H9 (cell line): Measurements from ENCODE around the gene GRAP2. TPM values are rescaled to one million over a fixed set of nuclear protein-coding genes. Genes with fewer than 3 reads are reported as not detected.

Experiments
- DNase-seq: peaks from one replicate; pipeline ENCODE4 v3.0.0-alpha.2; 2017
- H2AFZ ChIP-seq: one replicate; pipeline ENCODE4 v1.6.1; 2013; ENCODE audit warnings: mild to moderate bottlenecking, low read length, control low read depth, moderate library complexity
- H2AK5ac ChIP-seq: 2 replicates; pipeline ENCODE4 v1.6.1; 2013; ENCODE audit warnings: low read length, control low read depth, mixed read lengths; ENCODE audit not compliant: insufficient read length
- H2BK120ac ChIP-seq: one replicate; pipeline ENCODE4 v1.6.1; 2013; ENCODE audit warnings: low read depth, mild to moderate bottlenecking, low read length, control low read depth, inconsistent platforms; ENCODE audit not compliant: poor library complexity, severe bottlenecking
- H2BK12ac ChIP-seq: 2 replicates; pipeline ENCODE4 v1.6.1; 2013; ENCODE audit warnings: low read length, control low read depth, mixed read lengths, low read depth; ENCODE audit not compliant: insufficient read length
- H2BK15ac ChIP-seq: 2 replicates; pipeline ENCODE4 v1.6.1; 2013; ENCODE audit warnings: low read depth, low read length, control low read depth
- H2BK20ac ChIP-seq: one replicate; pipeline ENCODE4 v1.6.1; 2013; ENCODE audit warnings: low read depth, mild to moderate bottlenecking, low read length, control low read depth, inconsistent platforms; ENCODE audit not compliant: poor library complexity, severe bottlenecking
- H2BK5ac ChIP-seq: 2 replicates; pipeline ENCODE4 v1.6.1; 2013; ENCODE audit warnings: low read length, control low read depth, mixed read lengths; ENCODE audit not compliant: insufficient read length
- H3K14ac ChIP-seq: 2 replicates; pipeline ENCODE4 v1.6.1; 2013; ENCODE audit warnings: low read length, control low read depth; ENCODE audit not compliant: insufficient read depth
- H3K18ac ChIP-seq: 2 replicates; pipeline ENCODE4 v1.6.1; 2013; ENCODE audit warnings: low read depth, mild to moderate bottlenecking, mixed read lengths, low read length, control low read depth; ENCODE audit not compliant: insufficient read length
- H3K23ac ChIP-seq: 2 replicates; pipeline ENCODE4 v1.6.1; 2013; ENCODE audit warnings: low read length, control low read depth, mixed read lengths, low read depth; ENCODE audit not compliant: insufficient read length
- H3K23me2 ChIP-seq: 2 replicates; pipeline ENCODE4 v1.6.1; 2013; ENCODE audit warnings: low read depth, mild to moderate bottlenecking, mixed read lengths, low read length, control low read depth; ENCODE audit not compliant: insufficient read length, poor library complexity, severe bottlenecking
- H3K27ac ChIP-seq: 2 replicates; pipeline ENCODE4 v1.5.1; 2013; ENCODE audit warnings: low read length, control low read depth, mixed read lengths, low read depth; ENCODE audit not compliant: insufficient read length
- H3K27me3 ChIP-seq: 2 replicates; pipeline ENCODE4 v1.6.1; 2013; ENCODE audit warnings: low read length, control low read depth, inconsistent platforms; ENCODE audit not compliant: insufficient read depth
- H3K4ac ChIP-seq: 2 replicates; pipeline ENCODE4 v1.6.1; 2013; ENCODE audit warnings: low read depth, mild to moderate bottlenecking, control low read depth, inconsistent platforms, low read length, moderate library complexity
- H3K4me1 ChIP-seq: 2 replicates; pipeline ENCODE4 v1.6.1; 2013; ENCODE audit warnings: low read length, control low read depth, inconsistent platforms; ENCODE audit not compliant: insufficient read depth
- H3K4me2 ChIP-seq: 2 replicates; pipeline ENCODE4 v1.6.1; 2013; ENCODE audit warnings: low read length, control low read depth, mixed read lengths; ENCODE audit not compliant: insufficient read length, insufficient read depth
- H3K56ac ChIP-seq: 2 replicates; pipeline ENCODE4 v1.6.1; 2013; ENCODE audit warnings: low read depth, mild to moderate bottlenecking, mixed read lengths, low read length, control low read depth; ENCODE audit not compliant: insufficient read length
- H3K79me1 ChIP-seq: 2 replicates; pipeline ENCODE4 v1.6.1; 2013; ENCODE audit warnings: low read depth, mild to moderate bottlenecking, moderate library complexity, low read length, control low read depth, inconsistent platforms; ENCODE audit not compliant: insufficient read depth, poor library complexity, severe bottlenecking
- H3K79me2 ChIP-seq: 2 replicates; pipeline ENCODE4 v1.6.1; 2013; ENCODE audit warnings: low read length, control low read depth, inconsistent platforms; ENCODE audit not compliant: insufficient read depth
- H3K9ac ChIP-seq: 2 replicates; pipeline ENCODE4 v1.6.1; 2013; ENCODE audit warnings: low read length, control low read depth, mixed read lengths; ENCODE audit not compliant: insufficient read length; ENCODE audit errors: extremely low read depth
- H3K9me3 ChIP-seq: one replicate; pipeline ENCODE4 v1.6.1; 2013; ENCODE audit warnings: low read depth, low read length, inconsistent platforms; ENCODE audit not compliant: control insufficient read depth
- H3T11ph ChIP-seq: one replicate; pipeline ENCODE4 v1.6.1; 2013; ENCODE audit warnings: mild to moderate bottlenecking, low read length, control low read depth, inconsistent platforms
- H4K20me1 ChIP-seq: one replicate; pipeline ENCODE4 v1.6.1; 2013; ENCODE audit not compliant: control insufficient read depth, insufficient read length, insufficient read depth
- H4K5ac ChIP-seq: 2 replicates; pipeline ENCODE4 v1.6.1; 2013; ENCODE audit warnings: low read depth, mild to moderate bottlenecking, mixed read lengths, low read length, control low read depth; ENCODE audit not compliant: insufficient read length
- H4K8ac ChIP-seq: replicated peaks from 2 replicates; pipeline ENCODE4 v1.6.1; 2013; ENCODE audit warnings: low read length, control low read depth, mixed read lengths, low read depth; ENCODE audit not compliant: insufficient read length
- H4K91ac ChIP-seq: 2 replicates; pipeline ENCODE4 v1.6.1; 2013; ENCODE audit warnings: low read depth, mild to moderate bottlenecking, moderate library complexity, mixed read lengths, low read length, control low read depth; ENCODE audit not compliant: insufficient read length
- H3K27ac Mint-ChIP-seq, 3 experiments: 2 replicates in 2 of 3; 3 replicates in 1 of 3; pipeline ENCODE4 v1.8.0; 2020 to 2021; ENCODE audit warnings: mixed read lengths in 3 of 3, mild to moderate bottlenecking in 1 of 3, moderate library complexity in 1 of 3
- H3K27me3 Mint-ChIP-seq: 2 replicates; pipeline ENCODE4 v1.8.0; 2021; ENCODE audit warnings: low read depth, mild to moderate bottlenecking, moderate library complexity, mixed read lengths
- H3K36me3 Mint-ChIP-seq, 3 experiments: 2 replicates in 2 of 3; 3 replicates in 1 of 3; pipeline ENCODE4 v1.8.0; 2020 to 2021; ENCODE audit warnings: low read depth in 3 of 3, mixed read lengths in 3 of 3; ENCODE audit not compliant: insufficient read depth in 1 of 3
- H3K4me1 Mint-ChIP-seq, 2 experiments: 2 replicates each; pipeline ENCODE4 v1.8.0; 2020; ENCODE audit warnings: mixed read lengths in 2 of 2
- H3K4me3 Mint-ChIP-seq, 2 experiments: 2 replicates in 1 of 2; 3 replicates in 1 of 2; pipeline ENCODE4 v1.8.0; 2020 to 2021; ENCODE audit warnings: mild to moderate bottlenecking in 2 of 2, mixed read lengths in 2 of 2, moderate library complexity in 1 of 2
- H3K9me3 Mint-ChIP-seq, 2 experiments: 2 replicates in 1 of 2; 3 replicates in 1 of 2; pipeline ENCODE4 v1.8.0; 2020; ENCODE audit warnings: mild to moderate bottlenecking in 2 of 2, mixed read lengths in 2 of 2, moderate library complexity in 1 of 2
- CTCF ChIP-seq: fragments of 200-600 bp; sonication (generic); conservative IDR thresholded peaks from 3 replicates; pipeline ENCODE4 v1.8.0; 2021; ENCODE audit warnings: antibody characterized with exemption, mild to moderate bottlenecking
- WGBS: extraction: QIAGEN DNeasy Blood & Tissue Kit; methylation state at CpG from one replicate; pipeline ENCODE4 v1.1.7; 2013; ENCODE audit warnings: missing lambda C conversion rate, low lambda C conversion rate, mixed read lengths; ENCODE audit not compliant: insufficient read length; ENCODE audit errors: extremely low coverage; 5-methylcytosine and 5-hydroxymethylcytosine counted together
- total RNA-seq: library from RNA; stranded (reverse); gene quantifications from 2 replicates; pipeline ENCODE4 v1.2.1, GENCODE V29; 2021

The GRAP2 gene
- total RNA-seq, 1 experiment from 2014 or later = not detected

GRCh38 chr22:39958009-39958711 lies 57.3 kb downstream of the GRAP2 start:
- no peak overlapping the region for H3T11ph ChIP-seq
- no peak overlapping the region for H4K8ac ChIP-seq
- H4K5ac ChIP-seq = no peak overlapping the region
- H2AK5ac ChIP-seq = no peak overlapping the region
- no peak overlapping the region for H4K91ac ChIP-seq
- H3K79me2 ChIP-seq = no peaks in the 10 kb centered on the region
- H2BK15ac ChIP-seq = no peak overlapping the region
- no peaks in the 10 kb centered on the region for H3K9me3 ChIP-seq
- H3K27ac Mint-ChIP-seq = peak overlapping the region in 1 of 3 experiments; percentile 61; a peak in 2 of 7 replicates
- H3K14ac ChIP-seq = no peak overlapping the region
- no peak overlapping the region for H3K18ac ChIP-seq
- no CpG with 5 or more reads among the region's 8 CpGs for WGBS
- H3K4me1 ChIP-seq = 0 out of 2 replicates have a peak, but pooled peaks cover 3% of the 10 kb centered on the region
- no peak overlapping the region for H3K4ac ChIP-seq
- H3K36me3 Mint-ChIP-seq = no peaks in the 10 kb centered on the region; a peak in 1 of 7 replicates
- no peaks in the 10 kb centered on the region for H3K27me3 ChIP-seq
- no peaks in the 10 kb centered on the region for H3K79me1 ChIP-seq
- no peak overlapping the region for H2BK12ac ChIP-seq
- no peak for TF ChIP-seq CTCF
- no peaks in the 10 kb centered on the region for H3K23me2 ChIP-seq
- H3K4me1 Mint-ChIP-seq = peaks cover 32 to 36% of the 10 kb centered on the region in 2 experiments
- H3K56ac ChIP-seq = no peak overlapping the region
- H4K20me1 ChIP-seq = no peaks in the 10 kb centered on the region
- H3K27me3 Mint-ChIP-seq = peaks cover 18% of the 10 kb centered on the region
- H2BK5ac ChIP-seq = no peak overlapping the region
- H3K27ac ChIP-seq = no peak overlapping the region
- no peak overlapping the region for H3K23ac ChIP-seq
- H2BK120ac ChIP-seq = no peak overlapping the region
- H2AFZ ChIP-seq = no peak overlapping the region
- no peak for DNase-seq
- H2BK20ac ChIP-seq = no peak overlapping the region
- no peaks in the 10 kb centered on the region for H3K9me3 Mint-ChIP-seq
- H3K4me3 Mint-ChIP-seq = no peak overlapping the region
- no peak overlapping the region for H3K4me2 ChIP-seq
- H3K9ac ChIP-seq = no peak overlapping the region
